ENCODE results near the gene ZFPM1. TPM values are rescaled to one million over a fixed set of nuclear protein-coding genes. Genes with fewer than 3 reads are reported as not detected.

ZFPM1 gene
- total RNA-seq, 1 donor from 2014 or later = 11.1 TPM

DNA sequence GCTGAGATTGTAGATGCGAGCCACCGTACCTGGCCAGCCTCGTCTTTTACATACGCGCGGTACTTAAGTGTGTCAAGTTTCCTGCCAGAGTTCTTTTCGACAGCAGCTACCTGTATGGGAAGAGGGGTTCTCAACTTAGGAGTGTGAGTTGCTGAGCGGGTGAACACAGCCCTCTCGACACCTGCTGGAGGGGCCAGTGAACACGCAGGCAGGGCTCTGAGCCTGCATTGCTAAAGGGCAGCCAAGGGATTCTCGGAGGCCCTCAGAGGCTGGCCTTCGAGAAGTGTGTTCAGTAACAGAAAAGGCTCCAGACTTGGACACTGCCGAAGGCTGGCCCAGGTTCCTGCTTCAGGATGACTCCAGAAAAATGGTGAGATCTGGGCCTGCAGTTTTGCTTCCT is 123.2 kb downstream of the ZFPM1 start:
- H3K36me3 Mint-ChIP-seq (ENCODE audit: low read depth) = peaks cover 8% of the 10 kb centered on the region
- no peak for TF ChIP-seq CTCF (conservative IDR thresholded peaks at IDR 0.05)

GRCh38 chr16:88577166-88577565 is 124.1 kb downstream of the ZFPM1 start:
- no peak for DNase-seq (ENCODE audit: low read depth, low spot score)
- H3K27ac Mint-ChIP-seq (ENCODE audit: unreplicated experiment) = no peak overlapping the region
- H3K27me3 Mint-ChIP-seq (ENCODE audit: low read depth) = no peaks in the 10 kb centered on the region
- H3K36me3 Mint-ChIP-seq (ENCODE audit: low read depth) = peaks cover 8% of the 10 kb centered on the region
- no peak for TF ChIP-seq CTCF (conservative IDR thresholded peaks at IDR 0.05)
- H3K4me1 Mint-ChIP-seq = peaks cover 3% of the 10 kb centered on the region
- no peak overlapping the region for H3K4me3 Mint-ChIP-seq
- H3K9me3 Mint-ChIP-seq = no peaks in the 10 kb centered on the region

More for the DNA sequence above, 123.2 kb downstream of the ZFPM1 start:
- no peak overlapping the region for H3K4me3 Mint-ChIP-seq
- H3K4me1 Mint-ChIP-seq = peaks cover 12% of the 10 kb centered on the region
- DNase-seq (ENCODE audit: low read depth, low spot score) = no peak
- H3K9me3 Mint-ChIP-seq = no peaks in the 10 kb centered on the region
- H3K27ac Mint-ChIP-seq (ENCODE audit: unreplicated experiment) = no peak overlapping the region
- no peaks in the 10 kb centered on the region for H3K27me3 Mint-ChIP-seq (ENCODE audit: low read depth)

DNA sequence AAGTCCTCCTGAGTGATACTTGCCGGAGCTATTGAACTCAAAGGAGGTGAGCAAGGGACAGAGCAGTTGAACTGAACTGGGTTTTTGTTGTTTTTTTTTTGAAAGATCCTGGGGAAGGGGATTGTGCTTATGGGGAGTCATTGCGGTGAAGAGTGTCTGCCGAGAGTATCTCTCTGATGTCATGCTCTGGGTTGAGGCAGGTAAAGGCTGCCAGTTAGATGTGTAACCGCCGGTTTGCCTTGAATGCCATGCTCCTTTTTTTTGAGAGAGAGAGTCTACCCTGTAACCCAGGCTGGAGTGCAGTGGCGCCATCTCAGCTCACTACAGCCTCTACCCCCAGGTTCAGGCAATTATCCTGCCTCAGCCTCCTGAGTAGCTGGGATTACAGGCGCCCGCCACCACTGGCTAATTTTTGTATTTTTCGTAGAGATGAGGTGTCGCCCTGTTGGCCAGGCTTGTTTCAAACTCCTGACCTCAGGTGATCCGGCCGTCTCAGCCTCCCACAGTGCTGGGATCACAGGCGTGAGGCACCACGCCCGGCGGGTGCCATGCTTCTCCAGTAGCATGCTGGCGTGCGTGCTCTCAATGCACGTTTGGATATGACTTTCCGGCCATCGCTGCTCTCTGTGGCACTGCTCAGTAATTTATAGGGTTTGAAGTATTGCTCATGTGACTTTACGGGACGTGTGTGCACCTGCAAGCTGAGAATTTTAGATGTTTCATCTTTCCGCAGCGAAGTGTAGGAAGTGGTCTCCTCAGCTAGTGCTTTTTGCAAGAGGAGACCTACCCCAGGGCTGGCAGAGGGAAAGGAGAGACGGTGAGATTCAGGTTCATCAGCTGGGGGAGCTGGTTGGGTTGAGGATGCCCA is 125.6 kb downstream of the ZFPM1 start:
- H3K9me3 Mint-ChIP-seq = no peaks in the 10 kb centered on the region
- H3K36me3 Mint-ChIP-seq (ENCODE audit: low read depth) = peaks cover 5% of the 10 kb centered on the region
- TF ChIP-seq CTCF (conservative IDR thresholded peaks at IDR 0.05) = no peak
- H3K27me3 Mint-ChIP-seq (ENCODE audit: low read depth) = no peaks in the 10 kb centered on the region
- no peak for DNase-seq (ENCODE audit: low read depth, low spot score)
- H3K27ac Mint-ChIP-seq (ENCODE audit: unreplicated experiment) = peak overlapping the region; percentile 48
- H3K4me3 Mint-ChIP-seq = no peak overlapping the region
- H3K4me1 Mint-ChIP-seq = no peaks in the 10 kb centered on the region

GRCh38 chr16:88580371-88580770 is 127.3 kb downstream of the ZFPM1 start:
- no peaks in the 10 kb centered on the region for H3K27me3 Mint-ChIP-seq (ENCODE audit: low read depth)
- H3K27ac Mint-ChIP-seq (ENCODE audit: unreplicated experiment) = no peak overlapping the region
- peaks cover 3% of the 10 kb centered on the region for H3K36me3 Mint-ChIP-seq (ENCODE audit: low read depth)
- H3K4me1 Mint-ChIP-seq = no peaks in the 10 kb centered on the region
- H3K9me3 Mint-ChIP-seq = no peaks in the 10 kb centered on the region
- H3K4me3 Mint-ChIP-seq = no peak overlapping the region
- DNase-seq (ENCODE audit: low read depth, low spot score) = no peak
- no peak for TF ChIP-seq CTCF (conservative IDR thresholded peaks at IDR 0.05)

DNA sequence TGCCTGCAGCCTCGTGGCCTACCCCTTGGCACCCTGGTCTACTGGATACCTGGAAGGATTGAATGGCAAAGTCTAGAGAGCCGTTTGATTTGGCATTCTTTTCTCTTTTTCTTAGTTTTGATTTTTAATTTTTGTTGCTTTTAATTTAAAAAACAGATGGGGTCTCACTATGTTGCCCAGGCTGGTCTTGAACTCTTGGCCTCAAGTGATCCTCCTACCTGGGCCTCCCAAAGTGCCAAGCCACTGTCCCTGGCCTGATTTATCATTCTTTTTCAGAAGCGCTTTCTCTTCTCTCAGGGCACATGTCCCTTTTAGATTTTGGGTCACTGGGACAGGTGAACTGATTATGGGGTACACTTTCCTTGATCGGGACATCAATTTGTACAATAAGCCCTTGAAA is 128.0 kb downstream of the ZFPM1 start:
- Mint-ChIP-seq H3K4me3 (no peak overlapping the region), H3K36me3 (ENCODE audit: low read depth) (peaks cover 3% of the 10 kb centered on the region), H3K9me3 (no peaks in the 10 kb centered on the region), H3K4me1 (no peaks in the 10 kb centered on the region), H3K27me3 (ENCODE audit: low read depth) (no peaks in the 10 kb centered on the region), H3K27ac (ENCODE audit: unreplicated experiment) (no peak overlapping the region)
- TF ChIP-seq CTCF (conservative IDR thresholded peaks at IDR 0.05) = no peak
- DNase-seq (ENCODE audit: low read depth, low spot score) = no peak

Data from neural crest cell (in vitro differentiated cells).